Uterus (tissue), 2 donors: ENCODE data around the gene ARHGDIB.

Source experiments
- CTCF ChIP-seq, 4 experiments: fragments of 200-600 bp in 2 of 4; fragments of 450-650 bp in 2 of 4; sonication (generic) in 2 of 4; IDR thresholded peaks; one replicate each; pipeline ENCODE4 v1.5.1; 2016 to 2019; ENCODE audit warnings: antibody characterized with exemption in 4 of 4, mild to moderate bottlenecking in 2 of 4, moderate library complexity in 1 of 4
- POLR2A ChIP-seq, 2 donors: fragments of 450-650 bp; IDR thresholded peaks; one replicate each; pipeline ENCODE4 v1.6.1; 2016; ENCODE audit warnings: antibody characterized with exemption in 2 of 2, mild to moderate bottlenecking in 1 of 2, moderate library complexity in 1 of 2

- TF ChIP-seq CTCF (IDR thresholded peaks at IDR 0.05) = no peak
- peak in 1 of 2 donors; percentile 3 for TF ChIP-seq POLR2A (IDR thresholded peaks at IDR 0.05)
These were observed 67.7 kb downstream of the ARHGDIB start for GRCh38 chr12:14893506-14894250.
